ENCODE data around the gene TRIM62.

TRIM62 gene

GRCh38 chr1:33180226-33180910, 1.5 kb downstream of the TRIM62 start:
- no peak for DNase-seq

GRCh38 chr1:33178836-33179439, 2.9 kb downstream of the TRIM62 start:
- DNase-seq: no peak

GRCh38 chr1:33177996-33178540, 3.8 kb downstream of the TRIM62 start:
- DNase-seq: no peak

- no peak for DNase-seq
These were observed 5.0 kb downstream of the TRIM62 start for GRCh38 chr1:33176887-33177286.

- DNase-seq: no peak
These were observed 5.4 kb downstream of the TRIM62 start for GRCh38 chr1:33176362-33176850.

- DNase-seq: no peak
These were observed 6.0 kb downstream of the TRIM62 start for GRCh38 chr1:33175865-33176264.

- DNase-seq: no peak
These were observed 8.8 kb downstream of the TRIM62 start for GRCh38 chr1:33173091-33173490.

GRCh38 chr1:33171977-33172813, 9.6 kb downstream of the TRIM62 start:
- DNase-seq: no peak

- DNase-seq: no peak
These were observed 11.2 kb downstream of the TRIM62 start for GRCh38 chr1:33170351-33171274.

GRCh38 chr1:33169290-33170055, 12.4 kb downstream of the TRIM62 start:
- DNase-seq: no peak

GRCh38 chr1:33168556-33169289, 13.1 kb downstream of the TRIM62 start:
- DNase-seq: no peak

- DNase-seq: no peak
These were observed 14.0 kb downstream of the TRIM62 start for GRCh38 chr1:33167650-33168447.

GRCh38 chr1:33165809-33166208, 16.0 kb downstream of the TRIM62 start:
- no peak for DNase-seq

- no peak for DNase-seq
These were observed 16.6 kb downstream of the TRIM62 start for GRCh38 chr1:33165209-33165608.

GRCh38 chr1:33163621-33164519, 18.0 kb downstream of the TRIM62 start:
- DNase-seq: no peak

GRCh38 chr1:33162141-33162540, 19.7 kb downstream of the TRIM62 start:
- DNase-seq: no peak

- DNase-seq: no peak
These were observed 20.7 kb downstream of the TRIM62 start for GRCh38 chr1:33161061-33161681.

- no peak for DNase-seq
These were observed 22.3 kb downstream of the TRIM62 start for GRCh38 chr1:33159577-33159976.
